Breast epithelium (tissue), 3 donors: ENCODE measurements around the gene TPCN2.

Experiments
- POLR2A ChIP-seq: fragments of 450-650 bp; IDR thresholded peaks from one replicate; pipeline ENCODE4 v1.6.1; 2016; ENCODE audit warnings: antibody characterized with exemption, mild to moderate bottlenecking, moderate library complexity
- TF ChIP-seq, protein P1 (sequence below), 3 donors: fragments of 450-650 bp; IDR thresholded peaks; one replicate each; pipeline ENCODE4 v1.5.1; 2016 to 2017; ENCODE audit warnings: antibody characterized with exemption in 3 of 3, mild to moderate bottlenecking in 3 of 3, moderate library complexity in 3 of 3

DNA sequence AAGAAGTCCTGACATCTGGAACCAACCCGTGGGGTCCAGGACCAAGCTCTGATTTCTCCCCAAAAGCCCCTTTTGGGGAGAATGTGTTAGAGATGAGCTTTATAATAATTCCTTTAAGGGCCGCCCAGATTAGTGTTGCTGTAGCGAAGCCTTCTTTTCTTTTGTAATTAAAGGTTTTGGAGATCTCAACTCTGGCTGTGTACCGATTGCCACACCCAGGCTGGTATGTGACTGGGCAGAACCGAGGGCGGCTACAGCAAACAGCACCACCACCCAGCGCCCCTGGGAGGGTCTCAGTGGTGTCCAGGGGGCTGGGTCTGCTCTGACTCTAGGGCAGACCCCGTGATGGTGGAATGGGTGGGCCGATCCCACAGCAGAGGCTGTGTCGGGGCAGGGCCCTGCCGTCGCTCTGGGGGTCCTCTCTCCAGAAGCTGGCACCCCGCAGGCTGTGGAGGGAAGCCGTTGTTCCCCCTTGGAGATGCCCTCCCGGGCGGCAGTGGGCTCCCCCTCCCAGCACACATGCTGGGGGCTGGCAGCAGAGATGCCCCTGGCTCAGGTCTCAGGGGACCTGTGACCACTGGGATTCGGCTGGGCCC is 31.0 kb downstream of the TPCN2 start:
- TF ChIP-seq, protein P1, sequence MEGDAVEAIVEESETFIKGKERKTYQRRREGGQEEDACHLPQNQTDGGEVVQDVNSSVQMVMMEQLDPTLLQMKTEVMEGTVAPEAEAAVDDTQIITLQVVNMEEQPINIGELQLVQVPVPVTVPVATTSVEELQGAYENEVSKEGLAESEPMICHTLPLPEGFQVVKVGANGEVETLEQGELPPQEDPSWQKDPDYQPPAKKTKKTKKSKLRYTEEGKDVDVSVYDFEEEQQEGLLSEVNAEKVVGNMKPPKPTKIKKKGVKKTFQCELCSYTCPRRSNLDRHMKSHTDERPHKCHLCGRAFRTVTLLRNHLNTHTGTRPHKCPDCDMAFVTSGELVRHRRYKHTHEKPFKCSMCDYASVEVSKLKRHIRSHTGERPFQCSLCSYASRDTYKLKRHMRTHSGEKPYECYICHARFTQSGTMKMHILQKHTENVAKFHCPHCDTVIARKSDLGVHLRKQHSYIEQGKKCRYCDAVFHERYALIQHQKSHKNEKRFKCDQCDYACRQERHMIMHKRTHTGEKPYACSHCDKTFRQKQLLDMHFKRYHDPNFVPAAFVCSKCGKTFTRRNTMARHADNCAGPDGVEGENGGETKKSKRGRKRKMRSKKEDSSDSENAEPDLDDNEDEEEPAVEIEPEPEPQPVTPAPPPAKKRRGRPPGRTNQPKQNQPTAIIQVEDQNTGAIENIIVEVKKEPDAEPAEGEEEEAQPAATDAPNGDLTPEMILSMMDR (IDR thresholded peaks at IDR 0.05) = no peak
- TF ChIP-seq POLR2A = no peak
